ENCODE measurements around the gene NAALADL2. TPM values are rescaled to one million over a fixed set of nuclear protein-coding genes. Genes with fewer than 3 reads are reported as not detected.

The NAALADL2 gene
- total and polyA plus RNA-seq, 2 donors (not counting 3 experiments of a cell fraction or from before 2014, with no cell fraction given) = 1.1 to 4.0 TPM

GRCh38 chr3:175447521-175447920 lies 588.4 kb downstream of the NAALADL2 start:
- Histone ChIP-seq H3K9me1 (replicated peaks; ENCODE audit: control insufficient read depth, extremely low read depth, insufficient read depth, low read length) (no peaks in the 10 kb centered on the region), H3K36me3 (ENCODE audit: control insufficient read depth in 2 of 2, extremely low read depth in 1 of 2, insufficient read depth in 2 of 2, low read length in 2 of 2) (no peaks in the 10 kb centered on the region), H3K27ac (ENCODE audit: insufficient read depth, low read depth, low read length) (no peak overlapping the region), H3K4me2 (ENCODE audit: insufficient read depth, low read length) (no peak overlapping the region), H3K4me3 (replicated peaks in 1 of 3; ENCODE audit: insufficient read depth in 1 of 3, low read depth in 1 of 3, low read length in 3 of 3) (no peak overlapping the region), H3K79me2 (ENCODE audit: control insufficient read depth, insufficient read depth, low read length) (no peaks in the 10 kb centered on the region), H4K20me1 (replicated peaks; ENCODE audit: control insufficient read depth, extremely low read depth, insufficient read depth, low read length) (no peaks in the 10 kb centered on the region), H3K9ac (replicated peaks; ENCODE audit: extremely low read depth, insufficient read depth, low read length) (no peak overlapping the region), H3K4me1 (ENCODE audit: control insufficient read depth, extremely low read depth, insufficient read depth, low read length) (no peaks in the 10 kb centered on the region), H2AFZ (ENCODE audit: low read depth, low read length) (peak overlapping the region; percentile 24), H3K9me3 (replicated peaks; ENCODE audit: control insufficient read depth, insufficient read depth, low read length) (no peaks in the 10 kb centered on the region), H3K27me3 (ENCODE audit: control insufficient read depth in 2 of 2, insufficient read depth in 2 of 2, low read length in 2 of 2) (no peaks in the 10 kb centered on the region)
- FAIRE-seq = no peak
- intact Hi-C loops (cut with micrococcal nuclease) (no loop called here), dilution Hi-C loops (cut with MboI; ENCODE audit: extremely low pct_ligation_motif_present, low sequenced_read_pairs) (no loop called here)
- no peak for DNase-seq (ENCODE audit: low read depth, low spot score)
- ChIA-PET CTCF (no interaction called here), POLR2A (no interaction called here)
- no peak for TF ChIP-seq MAX (IDR thresholded peaks at IDR 0.05; ENCODE audit: insufficient read depth, insufficient read length)
- no peak for TF ChIP-seq GATA2 (IDR thresholded peaks at IDR 0.05; ENCODE audit: insufficient read depth, insufficient read length, low read depth, low read length)
- TF ChIP-seq POLR2AphosphoS5 (IDR thresholded peaks at IDR 0.05; ENCODE audit: insufficient read depth, low read depth, low read length) = no peak
- no peak for TF ChIP-seq FOS (IDR thresholded peaks at IDR 0.05; ENCODE audit: borderline replicate concordance, insufficient read depth, low read length)
- TF ChIP-seq MYC (IDR thresholded peaks at IDR 0.05; ENCODE audit: low read depth, low read length) = no peak
- no peak for TF ChIP-seq POLR2A (IDR thresholded peaks at IDR 0.05; ENCODE audit: low read depth, low read length)
- no peak for TF ChIP-seq JUN (IDR thresholded peaks at IDR 0.05; ENCODE audit: borderline replicate concordance, insufficient read depth, insufficient read length, low read depth)
- TF ChIP-seq EZH2 (IDR thresholded peaks at IDR 0.05; ENCODE audit: borderline replicate concordance, low read depth, low read length, severe bottlenecking) = no peak
- no peak for TF ChIP-seq CTCF (IDR thresholded peaks at IDR 0.05; ENCODE audit: extremely low read depth in 1 of 2, insufficient read depth in 1 of 2, low read depth in 1 of 2, low read length in 2 of 2)
- no TSS peak for BruUV-seq (replicated peaks)

All from endothelial cell of umbilical vein (primary cell).